GM10266 (cell line): ENCODE measurements around the gene ATXN1.

Experiments
- DNase-seq: peaks from one replicate; pipeline ENCODE4 v3.0.0; 2012; ENCODE audit errors: extremely low spot score
- CTCF ChIP-seq: IDR thresholded peaks from 2 replicates; pipeline ENCODE4 v1.5.1; 2012; ENCODE audit warnings: mild to moderate bottlenecking, low read depth; ENCODE audit not compliant: control insufficient read depth, insufficient read depth; ENCODE audit errors: missing control alignments

The ATXN1 gene

GRCh38 chr6:16553531-16553930 is 207.7 kb downstream of the ATXN1 start:
- TF ChIP-seq CTCF: no peak
- DNase-seq: no peak

GRCh38 chr6:16551466-16551865 is 209.8 kb downstream of the ATXN1 start:
- no peak for DNase-seq
- no peak for TF ChIP-seq CTCF

GRCh38 chr6:16548121-16548520 is 213.1 kb downstream of the ATXN1 start:
- no peak for DNase-seq
- TF ChIP-seq CTCF: no peak

GRCh38 chr6:16547587-16547986 is 213.7 kb downstream of the ATXN1 start:
- DNase-seq: no peak
- TF ChIP-seq CTCF: no peak

- no peak for TF ChIP-seq CTCF
- DNase-seq: no peak
Observed at GRCh38 chr6:16546861-16547260, 214.4 kb downstream of the ATXN1 start.

- DNase-seq: no peak
- no peak for TF ChIP-seq CTCF
Observed at GRCh38 chr6:16545382-16545781, 215.9 kb downstream of the ATXN1 start.

- no peak for DNase-seq
- no peak for TF ChIP-seq CTCF
Observed at GRCh38 chr6:16544521-16544920, 216.7 kb downstream of the ATXN1 start.

- no peak for DNase-seq
- no peak for TF ChIP-seq CTCF
Observed at GRCh38 chr6:16544006-16544405, 217.3 kb downstream of the ATXN1 start.
